K562 (cell line): Measurements from ENCODE around the gene FMN1. TPM values are rescaled to one million over a fixed set of nuclear protein-coding genes. Genes with fewer than 3 reads are reported as not detected.

Source experiments
- ATAC-seq: fragments of 200-7000 bp; cut with Tn5 transposase; 3 replicates; pipeline ENCODE4 v1.9.1; 2020; ENCODE audit warnings: moderate library complexity
- BruUV-seq: library from RNA; stranded (reverse); fragments of 400-500 nt; replicated peaks from 2 replicates; lab custom pipeline; 2021; lab: Mats Ljungman, UMichigan
- CTCF ChIA-PET: fragments of 300-600 bp; formaldehyde crosslinking; extraction: SDS; loops from one replicate; lab custom pipeline; 2021; ENCODE audit warnings: low intra/inter-chr PET ratio; lab: Yijun Ruan, JAX
- POLR2A ChIA-PET: fragments of 300-600, 350-650 bp; sonication (Branson Sonifier 250); formaldehyde crosslinking; extraction: SDS; loops from one replicate; lab custom pipeline; 2021; ENCODE audit warnings: antibody characterized with exemption, inconsistent platforms; lab: Yijun Ruan, JAX
- DNase-seq, 4 experiments: peaks; one replicate each; pipeline versions ENCODE4 v3.0.0 to v3.0.0-alpha.2; 2011 to 2018; ENCODE audit warnings: low spot score in 3 of 4, mixed read lengths in 3 of 4; ENCODE audit errors: extremely low read depth in 1 of 4
- FAIRE-seq: peaks from 2 replicates; lab custom pipeline; 2011; peaks lifted over from hg19 to GRCh38; lab: Jason Lieb, UNC
- H2AFZ ChIP-seq: 2 replicates; pipeline ENCODE4 v1.6.0; 2011; ENCODE audit warnings: low read depth, low read length, control low read depth, inconsistent platforms
- H3K27ac ChIP-seq: fragments of 200-600 bp; 3 replicates; pipeline ENCODE4 v1.8.0; 2011; ENCODE audit warnings: low read depth, mild to moderate bottlenecking, control low read depth, inconsistent platforms, low read length, moderate library complexity, mixed read lengths; ENCODE audit errors: extremely low read depth
- H3K27me3 ChIP-seq, 2 experiments: fragments of 300-600 bp in 1 of 2; 2 replicates in 1 of 2; 3 replicates in 1 of 2; pipeline versions ENCODE4 v1.6.0 to v1.8.0; 2011; ENCODE audit warnings: inconsistent platforms in 2 of 2, low read length in 2 of 2, mild to moderate bottlenecking in 1 of 2, mixed read lengths in 1 of 2, moderate library complexity in 1 of 2; ENCODE audit not compliant: control insufficient read depth in 2 of 2, insufficient read depth in 2 of 2
- H3K36me3 ChIP-seq: fragments of 300-600 bp; 3 replicates; pipeline ENCODE4 v1.8.0; 2011; ENCODE audit warnings: mild to moderate bottlenecking, low read length, inconsistent platforms; ENCODE audit not compliant: control insufficient read depth, insufficient read depth
- H3K4me1 ChIP-seq, 2 experiments: fragments of 200-600 bp in 1 of 2; replicated peaks in 1 of 2; 2 replicates in 1 of 2; 3 replicates in 1 of 2; pipeline versions ENCODE4 v1.5.1 to v1.8.0; 2011; ENCODE audit warnings: inconsistent platforms in 2 of 2, low read length in 2 of 2, mild to moderate bottlenecking in 1 of 2, mixed read lengths in 1 of 2, moderate library complexity in 1 of 2; ENCODE audit not compliant: control insufficient read depth in 2 of 2, insufficient read depth in 2 of 2
- H3K4me2 ChIP-seq: 2 replicates; pipeline ENCODE4 v1.6.1; 2011; ENCODE audit warnings: low read length, control low read depth, inconsistent platforms, mixed read lengths; ENCODE audit not compliant: insufficient read depth
- H3K4me3 ChIP-seq: fragments of 200-600 bp; sonication (generic), shearing (Covaris generic); 2 replicates; pipeline ENCODE4 v1.5.1; 2016; ENCODE audit warnings: control low read depth, inconsistent platforms
- H3K79me2 ChIP-seq: fragments of 200-600 bp; 3 replicates; pipeline ENCODE4 v1.8.0; 2011; ENCODE audit warnings: low read length, inconsistent platforms; ENCODE audit not compliant: control insufficient read depth, insufficient read depth
- H3K9ac ChIP-seq, 2 experiments: 2 replicates each; pipeline versions ENCODE4 v1.6.0 to v1.6.1; 2011; ENCODE audit warnings: low read depth in 2 of 2, low read length in 2 of 2, control low read depth in 1 of 2, inconsistent platforms in 1 of 2, mild to moderate bottlenecking in 1 of 2, mixed read lengths in 1 of 2; ENCODE audit not compliant: insufficient read depth in 1 of 2
- H3K9me1 ChIP-seq: one replicate; pipeline ENCODE4 v1.6.0; 2011; ENCODE audit warnings: inconsistent platforms, mild to moderate bottlenecking, low read length, moderate library complexity; ENCODE audit not compliant: control insufficient read depth, insufficient read depth
- H3K9me3 ChIP-seq: replicated peaks from 2 replicates; pipeline ENCODE4 v1.5.1; 2011; ENCODE audit warnings: low read depth, low read length, inconsistent platforms; ENCODE audit not compliant: control insufficient read depth, insufficient read depth
- H4K20me1 ChIP-seq: replicated peaks from 2 replicates; pipeline ENCODE4 v1.6.1; 2011; ENCODE audit warnings: low read length, inconsistent platforms, mixed read lengths; ENCODE audit not compliant: control insufficient read depth, insufficient read depth
- ELF4 ChIP-seq: fragments of 450-650 bp; formaldehyde crosslinking; IDR thresholded peaks from 2 replicates; pipeline ENCODE4 v1.4.0; 2022; ENCODE audit warnings: missing genetic modification characterization
- KLF13 ChIP-seq: fragments of 450-650 bp; IDR thresholded peaks from 2 replicates; pipeline ENCODE4 v1.6.1; 2016; ENCODE audit warnings: missing genetic modification characterization, low read depth, mild to moderate bottlenecking, missing compliant biosample characterization, moderate library complexity, borderline replicate concordance
- RBM15 ChIP-seq: fragments of 200-400 bp; formaldehyde crosslinking; IDR thresholded peaks from 2 replicates; pipeline ENCODE4 v1.6.1; 2018; ENCODE audit warnings: mild to moderate bottlenecking, low read length, moderate library complexity; ENCODE audit not compliant: insufficient read depth
- SMARCA4 ChIP-seq: fragments of 450-650 bp; IDR thresholded peaks from 2 replicates; pipeline ENCODE4 v1.6.1; 2016
- U2AF1 ChIP-seq: fragments of 200-400 bp; formaldehyde crosslinking; optimal IDR thresholded peaks from 2 replicates; pipeline ENCODE3; 2017; ENCODE audit warnings: mild to moderate bottlenecking, low read depth, low read length, moderate library complexity
- ZNF140 ChIP-seq: fragments of 250-450 bp; sonication (Bioruptor Pico); IDR thresholded peaks from 2 replicates; pipeline ENCODE4 v1.8.0; 2021; ENCODE audit warnings: moderate library complexity, mild to moderate bottlenecking, inconsistent platforms
- ZNF41 ChIP-seq: fragments of 250-450 bp; sonication (Bioruptor Pico); conservative IDR thresholded peaks from 2 replicates; pipeline ENCODE4 v1.4.0; 2020; ENCODE audit warnings: mild to moderate bottlenecking
- ZNF589 ChIP-seq: fragments of 200-800 bp; sonication (Bioruptor generic); IDR thresholded peaks from 2 replicates; pipeline ENCODE4 v1.6.1; 2016; ENCODE audit warnings: low read depth, missing genetic modification characterization, missing compliant biosample characterization
- ZSCAN29 ChIP-seq: fragments of 450-650 bp; IDR thresholded peaks from 2 replicates; pipeline ENCODE4 v1.6.1; 2017
- in situ Hi-C: fragments of 300-500 bp; cut with MboI; formaldehyde crosslinking; loops from 4 replicates; pipeline ENCODE4 v1.15.0; 2018; ENCODE audit warnings: inconsistent platforms, mixed read lengths
- intact Hi-C: fragments of 100-400 bp; cut with micrococcal nuclease; formaldehyde crosslinking; loops from 2 replicates; pipeline ENCODE4 v1.14.2; 2022
- polyA plus RNA-seq, 8 experiments: library from polyadenylated mRNA; depleted of rRNA in 4 of 8; stranded (reverse) in 5 of 8; unstranded in 3 of 8; fragments of >200 nt; fragmentation: Nextera tagmentation in 2 of 8; fragmentation: Illumina TruSeq in 1 of 8; extraction: Ambion mirVana in 2 of 8; extraction: Trizol in 1 of 8; gene quantifications; 2 replicates each; pipeline versions ENCODE4 v1.2.1 to v1.2.3, GENCODE V29; 2011 to 2014; ENCODE audit warnings: inconsistent platforms in 1 of 8, missing spikeins in 1 of 8
- total RNA-seq, 7 experiments: library from RNA; depleted of rRNA in 6 of 7; stranded (reverse); fragments of >200 nt in 6 of 7; fragmentation: Illumina TruSeq in 2 of 7; extraction: Trizol in 2 of 7; gene quantifications; 2 replicates each; pipeline versions ENCODE4 v1.2.1 to v1.2.3, GENCODE V29; 2011 to 2021; ENCODE audit warnings: low replicate concordance in 1 of 7
- TF ChIP-seq, protein P1 (sequence below): fragments of 450-650 bp; IDR thresholded peaks from 2 replicates; pipeline ENCODE4 v1.6.1; 2016; ENCODE audit warnings: antibody characterized with exemption
- TF ChIP-seq, protein P2 (sequence below): IDR thresholded peaks from 2 replicates; pipeline ENCODE4 v1.6.1; 2014; ENCODE audit warnings: antibody characterized with exemption
- TF ChIP-seq, protein P3 (sequence below), 2 experiments: IDR thresholded peaks in 1 of 2; conservative IDR thresholded peaks in 1 of 2; 2 replicates each; pipeline ENCODE4 v1.6.1; 2016; ENCODE audit warnings: low read depth in 2 of 2, mild to moderate bottlenecking in 1 of 2, missing compliant biosample characterization in 1 of 2, missing genetic modification characterization in 1 of 2, moderate library complexity in 1 of 2
- TF ChIP-seq, protein P4 (sequence below): fragments of 450-650 bp; IDR thresholded peaks from 2 replicates; pipeline ENCODE4 v1.6.1; 2014; ENCODE audit warnings: low read depth, mild to moderate bottlenecking, moderate library complexity, borderline replicate concordance
- TF ChIP-seq, protein P5 (sequence below): sonication (generic); formaldehyde crosslinking; IDR thresholded peaks from 2 replicates; pipeline ENCODE4 v1.8.1; 2022; ENCODE audit warnings: missing genetic modification reagents

The FMN1 gene
- total and polyA plus RNA-seq, 9 of the 15 experiments (the other 6 are each of a cell fraction or from before 2014, with no cell fraction given) = 0.03 to 0.07 (median 0.04) TPM; not detected in 6

DNA sequence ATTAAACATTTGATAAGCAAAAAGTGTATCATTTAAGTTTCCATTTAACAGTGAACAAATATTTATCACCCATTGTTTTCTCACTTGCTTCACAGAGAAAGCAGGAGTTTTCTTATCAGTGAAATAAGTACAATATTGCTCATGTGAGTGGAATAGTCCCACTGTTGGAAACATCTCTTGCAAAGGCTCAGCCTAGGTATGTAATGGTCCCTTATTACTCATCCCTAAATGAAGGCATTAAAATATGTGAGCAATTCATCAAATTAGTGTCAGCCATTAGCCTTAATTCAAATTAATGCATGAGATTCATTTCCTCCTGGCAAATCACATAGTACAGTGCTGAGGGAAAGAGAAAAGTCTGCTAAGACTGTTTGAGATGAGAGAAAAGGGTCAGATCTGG, 9.6 kb upstream of the FMN1 start:
- no peaks in the 10 kb centered on the region for H3K9me3 ChIP-seq
- no peaks in the 10 kb centered on the region for H4K20me1 ChIP-seq
- DNase-seq (no peak), ATAC-seq (no peak), FAIRE-seq (no peak)
- H2AFZ ChIP-seq = no peak overlapping the region
- BruUV-seq = no TSS peak
- H3K9me1 ChIP-seq = no peaks in the 10 kb centered on the region
- intact Hi-C loops = no loop called here
- H3K36me3 ChIP-seq = no peaks in the 10 kb centered on the region
- no peaks in the 10 kb centered on the region for H3K79me2 ChIP-seq
- in situ Hi-C loops = no loop called here
- CTCF ChIA-PET = no interaction called here
- no peak overlapping the region for H3K9ac ChIP-seq
- TF ChIP-seq, protein P1, sequence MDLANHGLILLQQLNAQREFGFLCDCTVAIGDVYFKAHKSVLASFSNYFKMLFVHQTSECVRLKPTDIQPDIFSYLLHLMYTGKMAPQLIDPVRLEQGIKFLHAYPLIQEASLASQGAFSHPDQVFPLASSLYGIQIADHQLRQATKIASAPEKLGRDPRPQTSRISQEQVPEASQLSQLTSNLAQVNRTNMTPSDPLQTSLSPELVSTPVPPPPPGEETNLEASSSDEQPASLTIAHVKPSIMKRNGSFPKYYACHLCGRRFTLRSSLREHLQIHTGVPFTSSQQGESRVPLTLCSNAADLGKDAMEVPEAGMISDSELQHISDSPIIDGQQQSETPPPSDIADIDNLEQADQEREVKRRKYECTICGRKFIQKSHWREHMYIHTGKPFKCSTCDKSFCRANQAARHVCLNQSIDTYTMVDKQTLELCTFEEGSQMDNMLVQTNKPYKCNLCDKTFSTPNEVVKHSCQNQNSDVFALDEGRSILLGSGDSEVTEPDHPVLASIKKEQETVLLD = no peak
- TF ChIP-seq KLF13 (tag) (no peak), ELF4 (CRISPR knock-in tag) (no peak), ZNF41 (no peak), SMARCA4 (no peak), RBM15 (no peak), ZNF589 (CRISPR knock-in tag) (no peak), U2AF1 (no peak), ZNF140 (CRISPR knock-in tag) (no peak), ZSCAN29 (no peak)
- TF ChIP-seq, protein P2, sequence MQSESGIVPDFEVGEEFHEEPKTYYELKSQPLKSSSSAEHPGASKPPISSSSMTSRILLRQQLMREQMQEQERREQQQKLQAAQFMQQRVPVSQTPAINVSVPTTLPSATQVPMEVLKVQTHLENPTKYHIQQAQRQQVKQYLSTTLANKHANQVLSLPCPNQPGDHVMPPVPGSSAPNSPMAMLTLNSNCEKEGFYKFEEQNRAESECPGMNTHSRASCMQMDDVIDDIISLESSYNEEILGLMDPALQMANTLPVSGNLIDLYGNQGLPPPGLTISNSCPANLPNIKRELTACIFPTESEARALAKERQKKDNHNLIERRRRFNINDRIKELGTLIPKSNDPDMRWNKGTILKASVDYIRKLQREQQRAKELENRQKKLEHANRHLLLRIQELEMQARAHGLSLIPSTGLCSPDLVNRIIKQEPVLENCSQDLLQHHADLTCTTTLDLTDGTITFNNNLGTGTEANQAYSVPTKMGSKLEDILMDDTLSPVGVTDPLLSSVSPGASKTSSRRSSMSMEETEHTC = no peak
- TF ChIP-seq, protein P3, sequence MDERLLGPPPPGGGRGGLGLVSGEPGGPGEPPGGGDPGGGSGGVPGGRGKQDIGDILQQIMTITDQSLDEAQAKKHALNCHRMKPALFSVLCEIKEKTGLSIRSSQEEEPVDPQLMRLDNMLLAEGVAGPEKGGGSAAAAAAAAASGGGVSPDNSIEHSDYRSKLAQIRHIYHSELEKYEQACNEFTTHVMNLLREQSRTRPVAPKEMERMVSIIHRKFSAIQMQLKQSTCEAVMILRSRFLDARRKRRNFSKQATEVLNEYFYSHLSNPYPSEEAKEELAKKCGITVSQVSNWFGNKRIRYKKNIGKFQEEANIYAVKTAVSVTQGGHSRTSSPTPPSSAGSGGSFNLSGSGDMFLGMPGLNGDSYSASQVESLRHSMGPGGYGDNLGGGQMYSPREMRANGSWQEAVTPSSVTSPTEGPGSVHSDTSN (CRISPR knock-in tag; IDR thresholded peaks at IDR 0.05; ENCODE audit: low read depth) = no peak
- TF ChIP-seq, protein P3 (tag; conservative IDR thresholded peaks at IDR 0.05; ENCODE audit: low read depth) = no peak
- TF ChIP-seq, protein P4, sequence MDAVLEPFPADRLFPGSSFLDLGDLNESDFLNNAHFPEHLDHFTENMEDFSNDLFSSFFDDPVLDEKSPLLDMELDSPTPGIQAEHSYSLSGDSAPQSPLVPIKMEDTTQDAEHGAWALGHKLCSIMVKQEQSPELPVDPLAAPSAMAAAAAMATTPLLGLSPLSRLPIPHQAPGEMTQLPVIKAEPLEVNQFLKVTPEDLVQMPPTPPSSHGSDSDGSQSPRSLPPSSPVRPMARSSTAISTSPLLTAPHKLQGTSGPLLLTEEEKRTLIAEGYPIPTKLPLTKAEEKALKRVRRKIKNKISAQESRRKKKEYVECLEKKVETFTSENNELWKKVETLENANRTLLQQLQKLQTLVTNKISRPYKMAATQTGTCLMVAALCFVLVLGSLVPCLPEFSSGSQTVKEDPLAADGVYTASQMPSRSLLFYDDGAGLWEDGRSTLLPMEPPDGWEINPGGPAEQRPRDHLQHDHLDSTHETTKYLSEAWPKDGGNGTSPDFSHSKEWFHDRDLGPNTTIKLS = no peak
- TF ChIP-seq, protein P5, sequence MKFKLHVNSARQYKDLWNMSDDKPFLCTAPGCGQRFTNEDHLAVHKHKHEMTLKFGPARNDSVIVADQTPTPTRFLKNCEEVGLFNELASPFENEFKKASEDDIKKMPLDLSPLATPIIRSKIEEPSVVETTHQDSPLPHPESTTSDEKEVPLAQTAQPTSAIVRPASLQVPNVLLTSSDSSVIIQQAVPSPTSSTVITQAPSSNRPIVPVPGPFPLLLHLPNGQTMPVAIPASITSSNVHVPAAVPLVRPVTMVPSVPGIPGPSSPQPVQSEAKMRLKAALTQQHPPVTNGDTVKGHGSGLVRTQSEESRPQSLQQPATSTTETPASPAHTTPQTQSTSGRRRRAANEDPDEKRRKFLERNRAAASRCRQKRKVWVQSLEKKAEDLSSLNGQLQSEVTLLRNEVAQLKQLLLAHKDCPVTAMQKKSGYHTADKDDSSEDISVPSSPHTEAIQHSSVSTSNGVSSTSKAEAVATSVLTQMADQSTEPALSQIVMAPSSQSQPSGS = no peak
- no peak overlapping the region for H3K4me3 ChIP-seq
- POLR2A ChIA-PET = no interaction called here
- H3K4me1 ChIP-seq = no peaks in the 10 kb centered on the region
- H3K4me2 ChIP-seq = no peak overlapping the region
- H3K27me3 ChIP-seq = peaks cover 0 to 8% of the 10 kb centered on the region in 2 experiments; a peak in 1 of 5 replicates
- H3K27ac ChIP-seq = no peak overlapping the region
